HG03196 (cell line): ENCODE measurements around the gene CLEC4G.
A peak's percentile ranks its signal among the peaks of the same experiment; 100 is the strongest.

ENCODE experiments used
- ATAC-seq: cut with Tn5 transposase; IDR thresholded peaks from one replicate; pipeline ENCODE4 v1.9.1; 2021; ENCODE audit not compliant: unreplicated experiment

Gene CLEC4G

DNA sequence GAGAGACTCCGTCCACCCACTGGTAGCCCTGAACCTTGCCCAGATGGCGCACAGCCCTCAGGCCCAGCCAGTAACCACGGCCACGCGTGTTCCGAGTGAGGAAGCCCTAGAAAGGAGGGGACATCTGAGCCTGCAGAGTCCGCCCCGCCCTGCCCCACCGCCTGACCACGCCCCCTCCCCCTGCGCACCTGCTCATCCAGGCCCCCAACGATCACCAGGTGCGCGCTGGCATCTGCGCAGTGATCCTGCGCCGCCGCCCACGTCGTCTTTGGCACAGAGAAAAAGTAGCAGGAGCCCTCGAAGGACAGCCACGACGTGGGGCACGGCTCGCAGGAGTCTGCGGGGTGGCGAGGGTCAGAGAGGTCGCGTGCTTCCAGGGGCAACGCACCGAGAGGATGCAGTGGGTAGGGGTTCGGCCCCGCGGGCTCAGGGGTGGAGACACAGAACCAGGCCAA is 2.1 kb downstream of the CLEC4G start:
- ATAC-seq = no peak

DNA sequence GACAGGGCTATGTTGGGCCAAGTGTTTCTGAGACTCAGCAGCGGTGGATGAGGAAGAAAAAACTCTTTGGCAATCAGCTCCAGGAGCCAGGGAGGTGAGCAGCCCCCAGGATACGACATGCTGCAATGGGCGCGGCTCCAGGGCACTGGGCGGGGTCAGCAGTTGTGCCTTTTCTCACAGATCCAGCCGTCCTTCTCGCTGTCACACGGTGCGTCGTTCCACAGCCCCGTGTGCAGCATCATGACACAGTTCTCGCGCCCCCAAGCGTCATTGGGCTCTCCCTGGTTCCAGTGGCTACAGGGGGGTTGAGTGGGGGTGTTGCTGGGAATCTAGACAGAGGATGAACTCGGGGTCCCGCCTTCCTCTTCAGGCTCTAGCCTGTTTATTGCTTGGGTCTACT is 2.7 kb downstream of the CLEC4G start:
- ATAC-seq = no peak

DNA sequence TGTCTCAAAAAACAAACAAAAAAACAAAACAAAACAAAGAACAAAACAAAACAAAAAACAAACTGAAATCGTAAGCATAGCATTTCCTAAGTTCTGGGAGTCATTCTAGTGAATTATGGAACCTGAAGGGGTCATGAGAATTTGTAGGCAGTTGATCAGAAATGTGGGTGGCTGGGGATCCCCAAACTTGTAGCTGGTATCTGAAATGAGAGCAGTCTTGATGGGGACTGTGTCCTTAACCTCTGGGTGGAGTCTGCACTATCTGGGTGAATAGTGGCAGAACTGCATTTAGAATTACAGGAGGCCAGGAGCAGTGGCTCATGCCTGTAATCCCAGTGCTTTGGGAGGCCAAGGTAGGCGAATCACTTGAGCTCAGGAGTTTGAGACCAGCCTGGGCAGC is 6.1 kb downstream of the CLEC4G start:
- no peak for ATAC-seq

DNA sequence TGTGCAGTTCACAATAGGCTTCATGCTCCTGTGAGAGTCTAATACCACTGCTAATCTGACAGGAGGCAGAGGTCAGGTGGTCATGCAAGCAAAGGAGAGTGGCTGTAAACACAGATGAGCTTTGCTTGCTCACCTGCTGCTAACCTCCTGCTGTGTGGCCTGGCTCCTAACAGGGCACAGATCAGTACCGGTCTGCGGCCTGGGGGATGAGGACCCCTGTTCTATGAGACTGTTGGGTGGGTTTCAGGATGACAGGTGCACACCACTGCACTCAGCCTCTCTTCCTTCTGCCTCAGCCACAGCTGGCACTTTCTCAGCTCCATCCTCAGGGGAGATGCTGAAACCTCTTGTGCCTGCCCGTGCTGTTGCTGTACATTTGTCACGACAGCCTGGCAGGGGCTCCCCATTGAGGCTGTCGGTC is 9.7 kb downstream of the CLEC4G start:
- no peak for ATAC-seq

DNA sequence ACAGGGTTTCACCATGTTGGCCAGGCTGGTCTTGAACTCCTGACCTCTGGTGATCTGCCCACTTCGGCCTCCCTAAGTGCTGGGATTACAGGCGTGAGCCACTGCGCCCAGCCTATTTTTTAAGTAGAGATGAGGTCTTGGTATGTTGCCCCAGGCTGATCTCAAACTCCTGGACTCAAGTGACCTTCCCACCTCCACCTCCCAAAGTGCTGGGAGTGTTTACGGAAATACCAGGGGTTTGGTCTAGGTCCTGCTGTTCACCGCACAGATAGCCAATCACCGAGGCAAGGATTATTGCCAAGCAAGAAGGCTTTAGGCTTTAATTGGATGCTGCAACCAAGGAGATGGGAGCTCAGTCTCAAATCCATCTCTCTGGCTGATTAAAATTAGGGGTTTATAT is 11.6 kb downstream of the CLEC4G start:
- no peak for ATAC-seq

DNA sequence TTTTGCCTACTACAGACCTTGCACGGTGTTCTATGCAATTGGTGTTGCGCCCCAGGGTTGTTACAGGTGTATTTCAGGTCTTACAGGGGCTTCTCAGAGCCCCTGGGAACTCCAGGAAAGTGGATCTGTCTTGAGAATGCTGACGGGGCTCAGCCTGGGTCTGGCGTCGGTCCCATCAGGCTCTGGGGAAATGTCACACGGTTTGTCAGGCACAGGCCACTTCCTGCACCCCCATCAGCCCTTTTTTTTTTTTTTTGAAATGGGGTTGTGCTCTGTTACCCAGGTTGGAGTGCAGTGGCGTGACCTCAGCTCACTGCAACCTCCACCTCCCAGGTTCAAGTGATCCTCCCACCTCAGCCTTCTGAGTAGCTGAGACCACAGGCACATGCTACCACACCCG is 13.2 kb downstream of the CLEC4G start:
- ATAC-seq = no peak

DNA sequence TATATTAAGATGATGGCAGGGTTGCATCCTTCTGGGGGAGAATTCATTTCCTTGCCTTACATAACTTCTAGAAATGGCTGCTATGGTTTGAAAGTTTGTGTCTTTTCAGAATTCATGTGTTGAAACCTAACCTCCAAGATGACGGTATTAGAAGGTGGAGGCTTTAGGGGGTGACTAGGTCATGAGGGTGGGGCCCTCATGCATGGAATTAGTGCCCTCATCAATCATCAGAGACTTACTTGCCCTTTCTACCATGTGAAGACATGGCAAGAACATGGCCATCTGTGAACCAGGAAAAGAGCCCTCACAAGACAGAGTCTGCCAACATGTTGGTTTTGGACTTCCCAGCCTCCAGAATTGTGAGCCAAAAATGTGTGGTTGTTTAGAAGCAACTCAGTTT is 15.1 kb downstream of the CLEC4G start:
- no peak for ATAC-seq

DNA sequence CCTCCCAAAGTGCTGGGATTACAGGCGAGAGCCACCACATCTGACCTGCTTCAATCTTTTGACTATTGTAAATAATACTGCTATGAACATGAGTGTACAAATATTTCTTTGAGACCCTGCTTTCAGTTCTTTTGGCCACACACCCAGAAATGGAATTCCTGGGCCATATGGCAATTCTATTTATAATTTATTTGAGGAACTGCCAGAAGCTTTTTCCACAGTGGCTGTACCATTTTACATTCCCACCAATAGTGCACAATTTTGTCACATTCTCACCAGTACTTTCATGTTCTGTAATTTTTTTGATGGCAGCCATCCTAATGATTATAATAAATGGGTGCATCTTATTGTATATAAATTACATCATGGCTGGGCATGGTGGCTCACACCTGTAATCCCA is 16.2 kb downstream of the CLEC4G start:
- no peak for ATAC-seq

DNA sequence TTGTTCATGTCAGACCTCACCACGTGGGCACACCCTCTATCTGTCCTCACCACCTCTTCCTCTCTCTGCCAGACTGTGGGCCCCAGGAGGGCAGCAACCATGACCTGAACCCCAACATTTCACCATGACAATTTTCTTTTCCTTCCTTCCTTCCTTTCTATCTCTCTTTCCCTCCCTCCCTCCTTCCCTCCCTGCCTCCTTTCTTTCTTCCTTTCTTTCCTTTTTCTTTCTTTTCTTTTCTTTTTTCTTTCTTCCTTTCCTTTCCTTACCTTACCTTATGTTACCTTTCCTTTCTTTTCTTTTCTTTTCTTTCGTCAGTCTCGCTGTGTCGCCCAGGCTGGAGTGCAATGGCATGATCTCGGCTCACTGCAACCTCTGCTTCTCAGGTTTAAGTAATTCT is 21.3 kb downstream of the CLEC4G start:
- ATAC-seq = no peak

DNA sequence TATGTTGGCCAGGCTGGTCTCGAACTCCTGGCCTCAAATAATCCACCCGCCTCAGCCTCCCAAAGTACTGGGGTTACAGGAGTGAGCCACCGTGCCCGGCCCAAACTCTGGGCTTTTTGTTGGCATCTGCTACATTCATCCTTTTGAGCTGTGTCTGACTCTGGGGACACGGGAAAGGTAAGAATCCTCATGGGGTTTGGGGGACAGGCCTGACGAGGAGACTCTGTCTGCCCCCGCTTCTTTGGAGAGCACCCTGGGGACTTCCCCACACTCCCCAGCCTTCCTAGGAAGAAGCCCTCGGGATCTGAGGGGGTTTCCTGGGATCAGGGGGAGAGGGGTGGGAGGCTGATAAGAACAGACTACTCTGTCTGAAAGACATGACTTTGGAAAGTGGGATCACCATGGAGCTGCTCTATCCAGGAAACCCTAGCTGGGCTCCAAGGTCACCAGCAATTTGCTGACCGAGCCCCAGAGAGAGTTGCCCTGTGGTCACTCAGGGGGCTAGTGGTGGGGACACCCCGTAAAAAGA is 21.9 kb downstream of the CLEC4G start:
- no peak for ATAC-seq

DNA sequence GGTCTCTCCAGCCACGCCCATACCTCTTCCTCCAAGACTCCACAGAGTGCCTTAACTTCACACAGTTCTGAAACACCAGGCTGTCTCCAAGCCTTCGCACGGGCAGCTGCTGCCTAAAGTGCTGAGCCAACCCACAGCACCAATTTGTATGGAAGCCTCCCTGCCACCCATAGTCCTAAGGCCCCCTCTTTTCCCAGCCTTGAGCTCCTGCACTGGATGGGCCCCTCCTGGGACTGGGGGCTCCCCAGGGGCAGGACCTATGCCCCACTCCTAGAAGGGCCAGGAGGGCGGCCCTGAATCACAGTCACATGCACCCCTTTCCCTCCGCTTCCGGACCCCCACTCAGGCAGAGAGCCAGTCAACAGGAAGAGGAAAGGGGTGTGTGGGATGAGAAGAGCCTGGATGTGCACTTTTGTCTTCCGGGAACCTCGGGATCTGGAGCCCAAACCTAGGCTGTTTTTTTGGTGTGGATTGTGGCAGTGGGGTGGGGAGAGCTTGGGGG is 24.9 kb downstream of the CLEC4G start:
- no peak for ATAC-seq

DNA sequence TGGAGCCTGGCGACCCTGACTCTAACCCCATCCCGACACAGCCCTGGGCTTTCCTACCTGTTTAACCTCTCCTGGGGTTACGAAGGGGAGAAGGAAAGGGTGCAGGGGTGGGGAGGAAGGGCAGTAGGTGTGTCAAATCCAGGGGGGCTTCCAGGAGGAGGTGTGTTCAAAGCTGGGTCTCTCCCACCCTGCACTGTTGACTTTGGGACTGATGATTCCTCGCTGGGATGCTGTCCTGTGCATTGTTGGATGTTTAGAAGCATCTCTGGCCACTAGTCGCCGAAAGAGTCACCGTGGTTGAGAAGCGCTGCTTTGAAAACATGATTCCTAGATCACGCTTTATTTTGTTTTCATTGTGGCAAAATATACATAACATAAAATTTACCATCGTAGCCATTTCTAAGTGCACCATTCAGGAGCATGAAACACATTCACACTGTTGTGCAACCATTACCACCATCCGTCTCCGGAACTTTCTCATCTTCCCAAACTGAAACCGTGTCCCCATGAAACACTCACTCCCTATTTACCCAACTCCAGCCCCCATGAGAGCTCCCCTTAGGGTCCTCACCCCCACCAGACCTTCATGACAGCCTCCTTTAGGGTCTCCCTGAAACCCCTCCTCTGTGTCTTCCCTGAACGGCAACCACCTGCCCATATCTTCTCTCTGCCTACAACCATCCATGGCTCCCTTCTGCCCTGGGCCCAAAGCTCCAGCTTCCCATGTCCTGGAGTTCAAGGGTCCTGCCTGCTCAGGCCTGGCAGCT is 25.5 kb downstream of the CLEC4G start:
- ATAC-seq = no peak

DNA sequence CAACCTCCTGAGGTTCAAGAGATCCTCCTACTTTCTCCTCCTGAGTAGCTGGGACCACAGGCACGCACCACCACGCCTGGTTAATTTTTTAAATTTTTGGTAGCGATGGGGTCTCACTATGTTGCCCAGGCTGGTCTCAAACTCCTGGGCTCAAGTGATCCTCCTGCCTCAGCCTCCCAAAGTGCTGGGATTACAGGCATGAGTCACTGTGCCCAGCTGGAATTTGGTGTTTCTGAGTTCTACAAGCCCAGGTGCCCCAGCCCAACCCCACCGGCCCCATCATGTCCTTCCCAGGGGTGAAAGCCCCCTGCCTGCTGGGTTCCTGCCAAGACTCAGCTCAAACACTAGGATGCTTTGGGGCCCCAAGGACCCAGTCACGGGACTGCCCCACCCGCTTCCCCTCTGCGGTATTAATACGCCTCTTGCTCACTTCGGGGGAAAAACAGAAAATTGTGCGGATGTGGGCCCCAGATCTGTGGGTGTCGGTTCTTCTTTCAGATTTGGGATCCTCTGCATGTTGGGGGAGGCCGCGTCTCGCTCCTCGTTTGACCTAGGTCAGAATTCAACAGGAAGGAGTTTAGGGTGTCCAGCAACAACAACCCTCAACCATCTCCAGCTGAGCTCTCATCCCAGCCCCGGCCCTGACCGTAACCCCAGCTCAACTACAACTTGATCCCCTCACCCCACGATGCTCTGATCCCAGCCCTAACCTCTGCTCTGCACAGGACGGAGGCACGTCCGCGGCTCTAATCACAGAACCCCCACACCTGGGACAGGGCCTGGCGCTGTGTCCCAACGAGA is 26.3 kb downstream of the CLEC4G start:
- ATAC-seq = peak; percentile 49

DNA sequence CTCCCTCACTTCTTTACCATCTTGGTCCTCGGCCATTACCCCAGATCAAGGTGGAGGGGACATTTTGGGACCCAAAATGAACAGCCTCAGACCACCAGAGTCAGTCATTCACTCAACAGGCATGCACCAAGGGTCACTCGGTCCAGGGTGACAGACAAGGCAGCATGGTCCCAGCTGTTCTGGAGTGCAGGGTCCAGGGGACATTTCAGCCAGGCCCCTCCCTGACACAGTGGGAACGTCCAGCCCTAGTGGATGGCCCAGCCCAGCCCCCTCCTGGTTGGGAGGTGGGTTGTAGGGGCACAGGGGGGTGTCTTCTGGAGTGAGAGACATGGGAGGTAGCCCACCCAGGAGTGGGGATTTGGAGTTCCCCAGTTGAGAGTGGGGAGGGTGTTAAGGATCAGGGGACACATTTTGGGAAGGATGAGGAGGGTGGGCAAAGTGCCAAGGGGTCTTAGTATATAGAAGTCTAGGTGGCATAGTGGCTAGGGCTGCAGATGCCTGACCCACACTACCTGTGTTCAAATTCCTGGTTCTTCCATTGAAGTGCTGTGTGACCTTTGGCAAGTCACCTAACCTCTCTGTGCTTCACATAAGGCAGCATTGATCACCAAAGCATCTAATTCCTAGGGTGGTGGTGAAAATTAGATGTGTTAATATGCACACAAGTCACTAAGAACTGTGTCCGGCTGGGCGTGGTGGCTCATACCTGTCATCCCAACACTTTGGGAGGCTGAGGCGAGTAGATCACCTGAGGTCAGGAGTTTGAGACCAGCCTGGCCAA is 27.4 kb downstream of the CLEC4G start:
- ATAC-seq = no peak

DNA sequence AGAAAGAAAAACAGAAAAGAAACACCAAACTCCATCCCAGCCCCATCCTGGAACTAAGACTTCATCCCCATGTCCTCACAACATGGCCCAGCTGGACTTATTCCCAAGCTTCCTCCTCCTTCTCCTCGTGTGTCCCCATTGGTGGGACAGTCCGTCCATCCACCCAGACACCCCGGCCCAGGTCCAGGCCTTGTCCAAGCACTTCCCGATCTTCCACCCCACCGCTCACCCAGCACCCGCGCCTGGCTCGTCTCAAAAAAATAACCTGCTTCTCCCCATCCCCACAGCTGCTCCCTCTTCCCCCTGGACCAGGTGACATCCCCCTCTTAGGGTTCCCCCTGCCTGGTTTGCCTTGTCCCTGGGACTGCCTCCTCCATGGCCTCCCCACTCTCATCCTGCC is 28.6 kb downstream of the CLEC4G start:
- ATAC-seq = no peak

DNA sequence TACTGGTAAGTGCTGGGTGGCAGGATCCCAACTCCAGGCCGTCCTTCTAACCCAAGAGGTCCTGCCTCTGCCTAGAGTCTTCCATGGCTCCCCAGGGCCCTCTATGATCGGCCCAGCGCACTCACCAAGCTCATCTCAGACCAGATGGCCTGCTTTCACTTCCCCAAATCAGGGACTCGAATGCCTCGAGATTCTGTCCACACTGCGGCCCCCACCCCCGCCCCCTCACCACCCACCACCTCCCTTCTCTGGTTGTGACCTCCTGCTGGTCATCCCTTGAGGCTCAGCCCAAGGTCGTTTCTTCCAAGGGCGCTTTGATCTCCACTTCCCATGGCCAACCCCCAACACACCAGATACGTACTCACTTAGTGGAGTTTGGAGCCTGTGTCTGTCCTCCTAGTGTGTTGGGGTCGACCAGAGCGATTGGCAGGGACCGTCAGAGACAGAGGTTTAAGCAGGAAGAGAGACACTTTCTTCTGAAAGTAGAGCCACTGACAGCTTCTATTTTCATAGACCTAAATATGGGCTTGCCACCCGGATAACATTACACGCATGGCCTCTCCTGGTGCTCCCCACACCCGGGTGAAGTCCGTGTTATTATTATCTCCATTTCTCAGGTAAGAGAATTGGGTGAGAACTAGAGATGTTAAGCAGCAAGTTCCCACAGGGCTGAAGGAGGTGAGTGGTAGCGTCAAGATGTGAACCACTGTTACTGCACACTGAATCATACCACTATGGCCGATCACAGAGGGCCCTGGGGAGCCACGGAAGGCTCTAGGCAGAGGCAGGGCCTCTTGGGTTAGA is 30.1 kb downstream of the CLEC4G start, which contains the start of gene FCER2:
FCER2 (minus strand) TSS at position 478 of the 804 bp plus-strand sequence. CDS start 2,371 bp downstream, outside the sequence.
- ATAC-seq = peak; percentile 40

DNA sequence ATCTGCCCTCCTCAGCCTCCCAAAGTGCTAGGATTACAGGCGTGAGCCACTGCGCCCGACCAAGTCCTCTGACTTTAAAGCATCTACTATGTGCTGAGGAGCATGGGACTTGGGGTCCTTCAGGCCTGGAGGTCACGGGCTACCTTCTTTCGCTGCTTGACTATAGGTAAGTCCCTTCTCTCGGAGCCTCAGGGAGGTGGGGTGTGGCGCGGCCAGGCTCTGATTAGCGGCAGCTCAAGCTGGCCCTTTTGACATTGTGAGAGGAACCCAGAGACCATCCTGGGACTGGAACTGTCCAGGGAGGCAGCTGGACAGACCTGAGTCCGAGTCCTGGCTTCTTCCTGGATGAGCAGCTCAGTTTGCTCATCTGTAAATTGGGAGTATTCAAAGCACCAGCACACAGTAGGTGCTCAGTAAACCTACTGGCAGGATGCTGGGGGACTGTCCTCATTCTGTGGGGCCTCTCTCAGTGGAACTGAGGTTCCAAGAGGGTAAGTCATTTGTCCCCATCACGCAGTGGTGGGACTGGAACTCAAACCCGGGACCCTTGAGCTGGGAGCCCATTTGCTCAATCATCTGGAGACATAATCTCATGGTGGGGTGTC is 30.8 kb downstream of the CLEC4G start:
- ATAC-seq = no peak

DNA sequence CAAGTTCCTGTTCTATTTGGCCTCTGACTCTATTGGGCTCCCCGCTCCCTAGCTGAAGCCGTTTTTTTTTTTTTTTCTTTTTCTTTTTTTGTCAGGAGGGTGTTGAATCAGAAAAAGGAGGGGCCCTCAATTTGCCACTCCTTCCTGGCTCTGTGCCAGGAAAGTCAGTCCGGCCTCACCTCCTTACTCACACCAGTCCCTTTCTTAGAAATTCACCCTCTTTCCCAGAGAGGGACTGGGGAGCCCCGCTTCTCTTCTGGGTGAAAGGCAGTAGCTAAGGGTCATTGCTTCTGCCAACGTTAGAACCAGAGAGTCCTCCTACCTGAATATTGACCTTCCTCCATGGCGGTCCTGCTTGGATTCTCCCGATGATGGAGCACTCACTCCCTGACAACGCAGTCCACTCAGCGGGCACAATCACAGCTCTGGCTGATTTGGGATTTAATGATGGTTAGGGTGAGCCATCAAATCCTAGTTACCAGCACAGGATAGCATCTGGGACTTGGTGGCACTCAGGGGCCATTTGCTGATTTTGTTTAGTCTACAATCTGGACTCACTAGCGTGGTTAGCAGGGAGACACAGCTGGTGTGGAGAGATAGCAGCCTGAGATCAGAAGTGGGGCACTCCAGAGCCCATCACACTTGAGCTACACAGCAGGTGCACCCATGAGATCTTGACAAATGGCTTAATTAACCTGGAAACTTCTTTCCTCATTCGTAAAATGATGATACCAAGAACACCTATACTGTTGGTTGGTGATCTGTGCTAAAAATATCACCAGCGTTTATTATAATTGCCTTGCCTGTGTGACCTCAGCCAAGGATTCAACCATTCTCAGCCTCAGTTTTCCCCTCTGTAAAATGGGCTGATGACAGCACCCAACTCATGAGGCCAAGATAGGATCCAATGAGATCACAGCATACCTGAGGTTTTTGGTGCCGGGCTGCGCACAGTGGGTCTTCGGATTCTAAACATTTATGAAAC is 32.2 kb downstream of the CLEC4G start:
- no peak for ATAC-seq

DNA sequence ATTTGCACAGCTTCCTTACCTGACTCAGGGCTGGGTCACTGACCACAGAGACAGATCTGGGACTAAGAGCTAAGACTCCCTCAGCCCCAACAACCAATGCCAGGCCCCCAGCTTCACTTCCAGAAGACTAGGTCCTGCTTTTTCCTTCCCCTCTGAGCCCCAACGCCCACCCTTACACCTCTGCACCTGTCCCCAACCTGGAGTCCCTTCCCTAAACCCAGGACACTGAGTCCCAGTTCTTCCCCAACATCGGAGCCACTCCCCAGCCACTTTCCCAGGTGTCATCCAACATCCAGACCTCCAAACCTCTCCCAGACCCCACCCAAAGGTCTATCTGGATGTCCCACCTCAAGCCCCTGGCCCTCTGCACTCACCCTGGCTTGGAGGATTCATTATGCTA is 32.9 kb downstream of the CLEC4G start:
- no peak for ATAC-seq
